Upper lobe of left lung (tissue), 6 donors: ENCODE results near the gene GP5. TPM values are rescaled to one million over a fixed set of nuclear protein-coding genes. Genes with fewer than 3 reads are reported as not detected.

Experiments
- ATAC-seq, 2 donors: fragments of 200-7000 bp; cut with Tn5 transposase; one replicate each; pipeline ENCODE4 v1.9.1; 2022; ENCODE audit warnings: mild to moderate bottlenecking in 2 of 2, moderate library complexity in 2 of 2; ENCODE audit not compliant: low FRiP score in 2 of 2
- DNase-seq, 2 donors: peaks; one replicate each; pipeline ENCODE4 v3.0.0-alpha.2; 2019 to 2020
- H3K27ac ChIP-seq, 4 donors: fragments of 200-600 bp; sonication (generic); one replicate each; pipeline ENCODE4 v1.5.1; 2016 to 2019
- H3K27me3 ChIP-seq, 4 donors: fragments of 200-600 bp; sonication (generic); one replicate each; pipeline ENCODE4 v1.5.1; 2017 to 2019
- H3K36me3 ChIP-seq, 4 donors: fragments of 200-600 bp; sonication (generic); one replicate each; pipeline ENCODE4 v1.5.1; 2016 to 2019
- H3K4me1 ChIP-seq, 4 donors: fragments of 200-600 bp; sonication (generic); one replicate each; pipeline ENCODE4 v1.5.1; 2018 to 2019
- H3K4me3 ChIP-seq, 4 donors: fragments of 200-600 bp; sonication (generic); one replicate each; pipeline ENCODE4 v1.5.1; 2017 to 2019; ENCODE audit warnings: mild to moderate bottlenecking in 2 of 4, moderate library complexity in 1 of 4
- H3K9me3 ChIP-seq, 4 donors: fragments of 200-600 bp; sonication (generic); one replicate each; pipeline ENCODE4 v1.5.1; 2018 to 2019
- CTCF ChIP-seq, 6 experiments: fragments of 450-650 bp in 4 of 6; fragments of 200-600 bp in 2 of 6; sonication (generic) in 2 of 6; IDR thresholded peaks; one replicate each; pipeline ENCODE4 v1.5.1; 2016 to 2019; ENCODE audit warnings: antibody characterized with exemption in 6 of 6
- EP300 ChIP-seq, 4 donors: sonication (generic); formaldehyde crosslinking; IDR thresholded peaks; one replicate each; pipeline ENCODE4 v1.5.1; 2017; ENCODE audit warnings: antibody characterized with exemption in 4 of 4, control low read depth in 2 of 4
- POLR2A ChIP-seq, 4 donors: fragments of 450-650 bp; IDR thresholded peaks; one replicate each; pipeline ENCODE4 v1.5.1; 2016 to 2017; ENCODE audit warnings: antibody characterized with exemption in 4 of 4, mild to moderate bottlenecking in 2 of 4
- POLR2AphosphoS5 ChIP-seq, 2 donors: sonication (generic); formaldehyde crosslinking; IDR thresholded peaks; one replicate each; pipeline ENCODE4 v1.5.1; 2017; ENCODE audit warnings: antibody characterized with exemption in 2 of 2
- WGBS, 2 donors: methylation state at CpG; one replicate each; pipeline ENCODE4 v1.1.5; 2017 to 2018; 5-methylcytosine and 5-hydroxymethylcytosine counted together
- total RNA-seq, 6 donors: library from RNA; depleted of rRNA in 4 of 6; stranded (reverse); fragments of >200 nt in 4 of 6; gene quantifications; one replicate each; pipeline versions ENCODE4 v1.1.0 to v1.2.1, GENCODE V29; 2016 to 2021
- donor health status: DM: no; HTN: no; CAD: no; lungs with moderate emphysema.
- donor health status: DM: no; HTN: yes; CAD: no; lungs with severe emphysema.

Gene GP5
- total RNA-seq, 6 donors from 2014 or later: 0.09 to 1.1 (median 0.20) TPM; not detected in 2

GRCh38 chr3:194348354-194348753 lies 50.7 kb downstream of the GP5 start:
- TF ChIP-seq EP300 (IDR thresholded peaks at IDR 0.05): no peak
- no peak for TF ChIP-seq POLR2A (IDR thresholded peaks at IDR 0.05)
- Histone ChIP-seq H3K27me3 (no peaks in the 10 kb centered on the region), H3K4me3 (no peak overlapping the region), H3K27ac (no peak overlapping the region), H3K4me1 (peaks cover 0 to 3% (median 0%) of the 10 kb centered on the region in 4 donors), H3K36me3 (no peaks in the 10 kb centered on the region), H3K9me3 (no peaks in the 10 kb centered on the region)
- ATAC-seq (no peak), DNase-seq (no peak)
- WGBS, 2 donors: 82 to 85% methylated on average over 6 of the region's 6 CpGs

GRCh38 chr3:194346621-194347020 lies 52.4 kb downstream of the GP5 start:
- 83 to 85% methylated on average over 5 of the region's 5 CpGs for whole genome bisulfite sequencing, 2 donors
- ATAC-seq: no peak
- Histone ChIP-seq H3K4me3 (no peak overlapping the region), H3K36me3 (no peaks in the 10 kb centered on the region), H3K9me3 (no peaks in the 10 kb centered on the region), H3K4me1 (peaks cover 0 to 3% (median 0%) of the 10 kb centered on the region in 4 donors), H3K27ac (no peak overlapping the region), H3K27me3 (no peaks in the 10 kb centered on the region)
- no peak for DNase-seq
- TF ChIP-seq POLR2A (IDR thresholded peaks at IDR 0.05) (no peak), EP300 (IDR thresholded peaks at IDR 0.05) (no peak), POLR2AphosphoS5 (IDR thresholded peaks at IDR 0.05) (no peak), CTCF (IDR thresholded peaks at IDR 0.05) (no peak)

- WGBS, 2 donors: 90% methylated on average over 9 of the region's 9 CpGs; no CpG with 5 or more reads in 1 of the 2 donors
- no peak overlapping the region for H3K4me3 ChIP-seq
- DNase-seq (no peak), ATAC-seq (no peak)
- H3K27ac ChIP-seq: no peak overlapping the region
- no peaks in the 10 kb centered on the region for H3K9me3 ChIP-seq
- H3K27me3 ChIP-seq: no peaks in the 10 kb centered on the region
- H3K36me3 ChIP-seq: no peaks in the 10 kb centered on the region
- no peak for TF ChIP-seq EP300 (IDR thresholded peaks at IDR 0.05)
- TF ChIP-seq POLR2A (IDR thresholded peaks at IDR 0.05): no peak
- no peak for TF ChIP-seq CTCF (IDR thresholded peaks at IDR 0.05)
- no peak for TF ChIP-seq POLR2AphosphoS5 (IDR thresholded peaks at IDR 0.05)
- H3K4me1 ChIP-seq: peaks cover 0 to 3% (median 0%) of the 10 kb centered on the region in 4 donors
Measured at GRCh38 chr3:194346035-194346434, 53.0 kb downstream of the GP5 start.

Other genes starting within 250 kb of the GP5 start
- under 1 TPM in 1 of 6 donors, not detected in 5; 0.10 TPM for gene CPN2, start 47.9 kb downstream of the GP5 start, total RNA-seq
- gene LRRC15, start 29.5 kb downstream of the GP5 start, total RNA-seq: 1 to 10 TPM in 2 of 6 donors, under 1 TPM in 1, not detected in 3; 0.15 to 1.1 (median 1.0) TPM
- gene ATP13A3, start 87.7 kb upstream of the GP5 start, total RNA-seq: 100 to 1,000 TPM in 3 of 6 donors, 10 to 100 TPM in 3; 67.9 to 152 (median 94.6) TPM
- gene TMEM44, start 234.2 kb upstream of the GP5 start, total RNA-seq: 10 to 100 TPM; 12.9 to 39.3 (median 22.1) TPM